BLaER1 (cell line): ENCODE data around the gene THSD1.

ENCODE experiments used
- H3K27ac ChIP-seq: shearing (Covaris generic); formaldehyde crosslinking; 2 replicates; pipeline ENCODE4 v1.8.1; 2022
- H3K27me3 ChIP-seq: shearing (Covaris generic); formaldehyde crosslinking; 2 replicates; pipeline ENCODE4 v1.8.1; 2022
- H3K36me3 ChIP-seq: shearing (Covaris generic); formaldehyde crosslinking; 2 replicates; pipeline ENCODE4 v1.8.1; 2022
- H3K4me1 ChIP-seq: shearing (Covaris generic); formaldehyde crosslinking; 2 replicates; pipeline ENCODE4 v1.8.1; 2022
- H3K4me2 ChIP-seq: shearing (Covaris generic); formaldehyde crosslinking; 2 replicates; pipeline ENCODE4 v1.8.1; 2022
- H3K4me3 ChIP-seq: shearing (Covaris generic); formaldehyde crosslinking; 2 replicates; pipeline ENCODE4 v1.8.1; 2022
- H3K9ac ChIP-seq: shearing (Covaris generic); formaldehyde crosslinking; 2 replicates; pipeline ENCODE4 v1.8.1; 2022
- H3K9me3 ChIP-seq: shearing (Covaris generic); formaldehyde crosslinking; 2 replicates; pipeline ENCODE4 v1.8.1; 2022
- H4K20me1 ChIP-seq: shearing (Covaris generic); formaldehyde crosslinking; 2 replicates; pipeline ENCODE4 v1.8.1; 2022
- Cebpa-rat ChIP-seq: shearing (Covaris generic); IDR thresholded peaks from 2 replicates; pipeline ENCODE4 v1.8.1; 2022

The THSD1 gene

DNA sequence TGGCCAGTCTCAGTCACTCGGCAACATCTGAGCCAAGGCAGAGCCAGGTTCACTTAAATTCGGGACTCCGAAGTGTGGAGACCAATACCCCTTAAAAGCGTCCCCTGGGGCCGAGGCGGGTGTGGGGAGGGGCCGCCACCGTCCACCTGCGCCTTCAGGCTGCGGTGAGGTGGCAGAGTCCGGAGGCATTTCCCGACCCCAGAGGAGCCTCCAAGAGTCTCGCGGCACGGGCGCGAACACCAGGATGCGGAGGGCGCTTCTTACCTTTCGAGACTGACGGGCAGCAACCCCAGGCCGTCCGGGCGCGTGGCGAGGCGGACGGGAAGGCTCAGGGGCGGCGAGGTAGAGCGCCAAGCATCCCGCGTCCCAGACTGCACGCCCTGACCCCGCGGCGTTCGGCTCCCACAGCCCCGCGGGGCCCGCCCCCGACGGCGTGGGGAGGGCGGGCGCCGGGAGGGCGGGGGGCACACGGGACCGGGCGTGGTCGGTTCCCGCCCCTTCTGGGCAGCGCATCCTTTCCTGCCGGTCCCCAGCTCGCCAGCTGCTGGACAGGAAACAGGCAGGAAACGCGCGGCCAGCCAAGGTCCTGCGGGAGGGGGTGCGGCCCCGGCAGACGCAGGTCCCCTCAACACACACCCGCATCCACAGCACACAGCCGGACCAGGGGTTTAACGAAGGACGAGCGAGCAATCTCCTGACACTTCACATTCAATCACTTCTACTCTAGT lies at the start of gene THSD1:
Gene THSD1, minus strand, starts transcription at position 406 of the 728 bp plus-strand sequence. CDS start 3,572 bp downstream, outside the sequence.
- H3K36me3 ChIP-seq, result peaks cover 33% of the 10 kb centered on the region
- H4K20me1 ChIP-seq, result no peaks in the 10 kb centered on the region
- H3K9me3 ChIP-seq, result peaks cover 13% of the 10 kb centered on the region; the same call in 1 of the 2 replicates
- H3K4me1 ChIP-seq, result peaks cover 49% of the 10 kb centered on the region
- 0 out of 2 replicates have a peak within 1 kb of the TSS, but pooled peaks have one; percentile 27 for H3K27ac ChIP-seq
- H3K27me3 ChIP-seq, result peaks cover 28% of the 10 kb centered on the region
- no peak for TF ChIP-seq Cebpa-rat
- H3K4me3 ChIP-seq, result peak within 1 kb of the TSS; percentile 67
- peak within 1 kb of the TSS; percentile 98 for H3K4me2 ChIP-seq
- H3K9ac ChIP-seq, result peak within 1 kb of the TSS; percentile 62

DNA sequence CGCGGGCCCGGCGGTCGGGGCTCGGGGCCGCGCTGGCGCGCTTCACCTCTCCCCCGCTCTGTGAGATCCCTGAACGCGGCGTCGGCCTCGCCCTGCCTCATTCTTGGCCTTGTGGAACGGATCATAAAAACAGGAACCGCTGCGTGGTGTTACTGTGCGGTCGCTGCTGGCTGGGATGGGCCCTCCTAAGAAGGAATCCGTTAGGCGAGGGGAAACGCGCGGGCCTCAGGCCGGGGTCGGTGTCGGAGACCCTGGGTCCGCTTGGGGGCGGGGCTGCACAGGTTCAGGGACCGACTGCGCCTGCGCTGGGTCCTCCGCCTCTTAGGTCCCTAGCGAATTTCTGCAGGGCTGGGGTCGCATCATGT lies 49.7 kb upstream of the THSD1 start:
- H4K20me1 ChIP-seq, result peaks cover 32% of the 10 kb centered on the region
- H3K9ac ChIP-seq, result peak overlapping the region; percentile 87
- H3K4me2 ChIP-seq, result peak overlapping the region; percentile 81
- H3K9me3 ChIP-seq, result no peaks in the 10 kb centered on the region
- H3K27ac ChIP-seq, result peak overlapping the region; percentile 92
- H3K27me3 ChIP-seq, result no peaks in the 10 kb centered on the region
- H3K4me3 ChIP-seq, result peak overlapping the region; percentile 79
- peaks cover 51% of the 10 kb centered on the region for H3K4me1 ChIP-seq
- H3K36me3 ChIP-seq, result peaks cover 38% of the 10 kb centered on the region
- TF ChIP-seq Cebpa-rat, result no peak

- peaks cover 32% of the 10 kb centered on the region for H4K20me1 ChIP-seq
- peak within 1 kb of the TSS; percentile 92 for H3K27ac ChIP-seq
- H3K27me3 ChIP-seq, result no peaks in the 10 kb centered on the region
- peak within 1 kb of the TSS; percentile 79 for H3K4me3 ChIP-seq
- peaks cover 32% of the 10 kb centered on the region for H3K36me3 ChIP-seq
- no peaks in the 10 kb centered on the region for H3K9me3 ChIP-seq
- peaks cover 51% of the 10 kb centered on the region for H3K4me1 ChIP-seq
- no peak for TF ChIP-seq Cebpa-rat
- peak within 1 kb of the TSS; percentile 87 for H3K9ac ChIP-seq
- peak within 1 kb of the TSS; percentile 81 for H3K4me2 ChIP-seq
These were observed 49.1 kb upstream of the THSD1 start, which contains the start of gene CKAP2 for GRCh38 chr13:52454820-52455676. Gene CKAP2, plus strand, starts transcription at chr13:52455478. Its CDS starts 79 bp downstream, at chr13:52455557.

- H3K27ac ChIP-seq, result peak overlapping the region; percentile 92
- peak overlapping the region; percentile 87 for H3K9ac ChIP-seq
- no peaks in the 10 kb centered on the region for H3K9me3 ChIP-seq
- H3K4me1 ChIP-seq, result peaks cover 51% of the 10 kb centered on the region
- H3K4me3 ChIP-seq, result peak overlapping the region; percentile 79
- TF ChIP-seq Cebpa-rat, result no peak
- peaks cover 26% of the 10 kb centered on the region for H3K36me3 ChIP-seq
- H4K20me1 ChIP-seq, result peaks cover 28% of the 10 kb centered on the region
- H3K27me3 ChIP-seq, result no peaks in the 10 kb centered on the region
- H3K4me2 ChIP-seq, result peak overlapping the region; percentile 81
These were observed 48.5 kb upstream of the THSD1 start for GRCh38 chr13:52454459-52454819.

GRCh38 chr13:52452470-52452869 lies 46.5 kb upstream of the THSD1 start:
- Histone ChIP-seq H4K20me1 (peaks cover 37% of the 10 kb centered on the region), H3K9me3 (no peaks in the 10 kb centered on the region), H3K36me3 (peaks cover 13% of the 10 kb centered on the region; the same call in 1 of the 2 replicates), H3K9ac (no peak overlapping the region), H3K4me2 (no peak overlapping the region), H3K4me1 (peaks cover 55% of the 10 kb centered on the region), H3K27me3 (no peaks in the 10 kb centered on the region), H3K4me3 (no peak overlapping the region), H3K27ac (no peak overlapping the region)
- TF ChIP-seq Cebpa-rat, result no peak

DNA sequence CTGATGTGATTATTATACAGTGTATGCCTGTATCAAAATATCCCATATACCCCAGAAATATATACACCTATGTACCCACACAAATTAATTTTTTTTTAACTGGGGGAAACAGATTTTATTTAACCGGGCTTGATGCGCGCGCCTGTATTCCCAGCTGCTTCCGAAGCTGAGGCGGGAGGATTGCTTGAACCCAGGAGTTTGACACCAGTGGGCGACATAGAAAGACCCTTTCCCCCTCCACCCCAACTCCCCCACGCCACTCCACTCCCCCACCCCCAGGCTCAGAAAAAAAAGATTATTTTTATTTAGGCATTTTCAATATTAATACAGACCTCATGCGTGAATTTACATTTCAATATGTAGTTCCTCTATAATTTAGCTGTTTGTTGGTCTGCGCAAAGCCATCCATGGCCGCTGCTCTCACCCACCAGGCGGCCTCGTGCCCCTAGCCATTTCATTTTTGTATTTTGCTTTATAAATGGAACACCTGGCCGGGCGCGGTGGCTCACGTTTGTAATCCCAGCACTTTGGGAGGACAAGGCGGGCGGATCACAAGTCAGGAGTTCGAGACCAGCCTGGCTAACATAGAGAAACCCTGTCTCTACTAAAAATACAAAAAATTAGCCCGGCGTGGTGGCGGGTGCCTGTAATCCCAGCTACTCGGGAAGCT lies 45.3 kb upstream of the THSD1 start:
- Histone ChIP-seq H3K27ac (no peak overlapping the region), H3K9me3 (no peaks in the 10 kb centered on the region), H3K4me3 (no peak overlapping the region), H3K4me2 (peak overlapping the region; percentile 58), H3K27me3 (no peaks in the 10 kb centered on the region), H4K20me1 (peaks cover 37% of the 10 kb centered on the region), H3K9ac (no peak overlapping the region), H3K4me1 (peaks cover 47% of the 10 kb centered on the region), H3K36me3 (peaks cover 7% of the 10 kb centered on the region; the same call in 1 of the 2 replicates)
- no peak for TF ChIP-seq Cebpa-rat

DNA sequence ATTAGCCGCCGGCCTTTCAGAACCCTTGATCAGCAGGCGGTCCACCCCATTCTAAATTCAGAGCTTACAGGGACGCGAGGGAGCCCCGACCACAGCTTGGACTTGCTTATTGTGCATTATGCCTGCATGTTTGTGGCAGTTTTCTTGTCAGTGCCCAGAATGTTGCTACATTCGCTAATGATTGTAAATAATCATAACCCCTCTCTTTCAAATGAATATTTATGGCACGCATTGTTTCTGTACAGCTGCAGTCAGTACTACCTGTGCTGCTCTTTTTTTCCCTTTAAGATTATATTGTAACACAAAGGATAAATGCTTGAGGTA lies 44.8 kb upstream of the THSD1 start:
- no peak for TF ChIP-seq Cebpa-rat
- peaks cover 12% of the 10 kb centered on the region; the same call in 1 of the 2 replicates for H3K36me3 ChIP-seq
- H3K9me3 ChIP-seq, result no peaks in the 10 kb centered on the region
- H3K27me3 ChIP-seq, result no peaks in the 10 kb centered on the region
- no peak overlapping the region; the same call in 1 of the 2 replicates for H3K9ac ChIP-seq
- peak overlapping the region; percentile 82; the same call in 1 of the 2 replicates for H3K4me3 ChIP-seq
- peak overlapping the region; percentile 58 for H3K4me2 ChIP-seq
- peaks cover 45% of the 10 kb centered on the region for H3K4me1 ChIP-seq
- peaks cover 38% of the 10 kb centered on the region for H4K20me1 ChIP-seq
- no peak overlapping the region for H3K27ac ChIP-seq

DNA sequence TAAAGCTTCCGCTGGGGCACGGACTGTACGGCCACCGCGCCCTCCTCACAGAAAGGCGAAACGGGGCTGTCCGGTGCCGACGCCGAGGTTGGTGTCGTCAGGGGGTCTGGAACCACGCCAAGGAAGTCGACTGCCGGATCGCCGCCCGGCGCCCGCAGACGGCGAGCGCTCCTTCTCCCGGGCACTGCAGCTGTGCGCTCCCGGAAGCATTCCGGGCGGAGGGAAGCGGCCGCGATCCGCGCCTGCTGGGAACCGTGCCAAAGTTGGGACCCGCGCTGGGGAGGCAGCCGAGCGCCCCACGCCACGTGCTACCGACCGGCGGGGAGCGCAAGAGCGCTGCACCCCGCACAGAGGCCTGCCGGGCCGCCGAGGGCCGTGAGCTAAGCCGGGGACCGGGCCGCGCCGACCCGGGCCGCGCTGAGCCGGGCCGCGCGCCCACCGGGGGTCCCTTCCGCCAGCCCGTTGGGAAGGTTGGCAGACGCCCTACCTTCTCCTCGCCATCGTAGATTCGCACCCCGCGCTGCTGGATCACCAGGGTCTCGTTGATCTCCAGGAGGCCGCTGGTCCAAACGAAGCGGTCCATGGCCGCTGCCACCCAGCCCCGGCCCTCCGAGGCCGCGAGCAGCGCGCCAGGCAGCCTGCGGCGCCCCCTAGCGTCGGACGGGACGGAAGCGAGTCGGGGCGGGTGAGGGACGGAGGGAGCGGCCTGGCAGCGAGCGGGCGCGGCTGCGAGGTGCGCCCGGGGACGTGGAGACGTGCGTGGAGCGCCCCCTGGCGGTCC lies 44.2 kb upstream of the THSD1 start, which contains the start of gene VPS36:
Gene VPS36, minus strand, starts transcription at position 623 of the 781 bp plus-strand sequence. Its CDS starts 40 bp downstream, at position 583.
- peak within 1 kb of the TSS; percentile 82 for H3K4me3 ChIP-seq
- peak within 1 kb of the TSS; percentile 97 for H3K27ac ChIP-seq
- no peak for TF ChIP-seq Cebpa-rat
- peaks cover 38% of the 10 kb centered on the region for H4K20me1 ChIP-seq
- no peaks in the 10 kb centered on the region for H3K9me3 ChIP-seq
- H3K9ac ChIP-seq, result peak within 1 kb of the TSS; percentile 98
- no peaks in the 10 kb centered on the region for H3K27me3 ChIP-seq
- H3K36me3 ChIP-seq, result peaks cover 15% of the 10 kb centered on the region; the same call in 1 of the 2 replicates
- peaks cover 45% of the 10 kb centered on the region for H3K4me1 ChIP-seq
- H3K4me2 ChIP-seq, result peak within 1 kb of the TSS; percentile 81
